ENCODE data around the gene MAD1L1.

The MAD1L1 gene

DNA sequence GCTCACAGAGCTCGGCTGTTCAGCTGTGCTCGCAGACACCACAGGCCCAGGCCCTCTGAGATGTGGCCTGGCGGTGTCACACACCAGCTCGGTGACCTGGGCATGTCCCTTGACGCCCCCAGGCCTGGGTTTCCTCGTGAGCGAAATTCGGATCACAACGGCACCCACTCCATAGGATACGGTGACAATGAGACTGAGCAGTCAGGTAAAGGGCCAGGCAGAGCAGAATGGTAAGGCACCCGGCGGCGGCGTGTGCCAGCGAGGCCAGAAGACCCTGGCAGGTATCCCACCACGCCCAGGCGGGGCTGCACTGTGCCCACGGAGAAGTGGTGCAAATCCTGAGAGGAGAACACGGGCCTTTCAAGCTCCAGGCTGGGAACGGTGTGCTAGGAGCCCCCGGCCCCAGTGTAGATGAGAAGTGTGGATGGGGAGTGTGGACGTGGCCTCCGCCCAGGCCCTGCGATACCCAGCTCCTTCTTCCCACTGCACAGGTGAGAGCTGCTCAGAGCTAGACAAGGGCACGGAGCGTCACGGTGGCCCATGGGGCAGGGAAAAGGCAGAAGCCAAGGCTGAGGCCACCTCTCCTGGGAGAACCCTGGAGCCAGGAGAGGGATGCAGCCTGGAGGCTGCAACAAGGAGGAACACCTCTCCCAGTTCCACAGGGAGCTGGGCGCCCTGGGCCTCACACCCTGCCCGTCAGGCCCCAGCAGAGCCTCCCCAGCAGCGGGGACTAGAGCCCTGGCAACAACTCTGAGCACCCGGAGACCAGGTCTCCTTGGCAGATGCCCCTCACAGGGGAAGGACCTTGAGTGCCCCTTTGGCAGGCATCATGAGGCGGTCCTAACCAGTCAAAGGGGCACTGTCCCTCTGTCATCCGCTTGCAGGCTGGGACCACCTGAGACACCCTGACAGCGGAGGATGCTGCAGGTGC is 219.1 kb downstream of the MAD1L1 start:
- H3K4me3 ChIP-seq (ENCODE audit: low read length): no peak overlapping the region
- no peaks in the 10 kb centered on the region for H3K9me3 ChIP-seq (ENCODE audit: insufficient read depth, low read depth, low read length)
- no peak overlapping the region for H3K27ac ChIP-seq (ENCODE audit: low read length)
- no peaks in the 10 kb centered on the region for H3K4me1 ChIP-seq (ENCODE audit: insufficient read depth, low read length)
- no peak overlapping the region for H3K9ac ChIP-seq (ENCODE audit: low read depth, low read length)
- no peaks in the 10 kb centered on the region for H3K36me3 ChIP-seq (ENCODE audit: insufficient read depth, low read depth, low read length)
- no peaks in the 10 kb centered on the region for H3K27me3 ChIP-seq (ENCODE audit: insufficient read depth, low read length)

DNA sequence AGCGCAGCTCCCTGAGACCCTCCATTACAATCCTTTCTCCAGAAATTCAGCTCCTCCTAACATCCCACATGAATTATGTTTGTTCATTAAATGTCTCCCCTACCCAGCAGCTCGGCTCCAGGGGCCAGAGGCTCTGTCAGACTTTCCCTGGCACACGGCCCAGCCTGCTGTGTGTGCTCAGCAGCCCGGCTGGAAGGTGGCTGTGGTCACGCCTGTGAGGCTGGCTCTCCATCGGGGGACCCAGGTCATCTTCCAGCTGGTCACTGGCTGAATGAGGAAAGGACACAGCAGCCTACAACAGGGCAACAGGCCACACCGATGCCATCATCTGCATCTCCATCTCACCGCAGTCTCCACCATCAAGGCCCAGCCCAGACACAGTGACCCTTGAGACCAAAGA is 219.8 kb downstream of the MAD1L1 start:
- H3K36me3 ChIP-seq (ENCODE audit: insufficient read depth, low read depth, low read length): no peaks in the 10 kb centered on the region
- H3K4me3 ChIP-seq (ENCODE audit: low read length): no peak overlapping the region
- H3K4me1 ChIP-seq (ENCODE audit: insufficient read depth, low read length): no peaks in the 10 kb centered on the region
- H3K9me3 ChIP-seq (ENCODE audit: insufficient read depth, low read depth, low read length): no peaks in the 10 kb centered on the region
- H3K9ac ChIP-seq (ENCODE audit: low read depth, low read length): no peak overlapping the region
- H3K27me3 ChIP-seq (ENCODE audit: insufficient read depth, low read length): no peaks in the 10 kb centered on the region
- H3K27ac ChIP-seq (ENCODE audit: low read length): no peak overlapping the region

DNA sequence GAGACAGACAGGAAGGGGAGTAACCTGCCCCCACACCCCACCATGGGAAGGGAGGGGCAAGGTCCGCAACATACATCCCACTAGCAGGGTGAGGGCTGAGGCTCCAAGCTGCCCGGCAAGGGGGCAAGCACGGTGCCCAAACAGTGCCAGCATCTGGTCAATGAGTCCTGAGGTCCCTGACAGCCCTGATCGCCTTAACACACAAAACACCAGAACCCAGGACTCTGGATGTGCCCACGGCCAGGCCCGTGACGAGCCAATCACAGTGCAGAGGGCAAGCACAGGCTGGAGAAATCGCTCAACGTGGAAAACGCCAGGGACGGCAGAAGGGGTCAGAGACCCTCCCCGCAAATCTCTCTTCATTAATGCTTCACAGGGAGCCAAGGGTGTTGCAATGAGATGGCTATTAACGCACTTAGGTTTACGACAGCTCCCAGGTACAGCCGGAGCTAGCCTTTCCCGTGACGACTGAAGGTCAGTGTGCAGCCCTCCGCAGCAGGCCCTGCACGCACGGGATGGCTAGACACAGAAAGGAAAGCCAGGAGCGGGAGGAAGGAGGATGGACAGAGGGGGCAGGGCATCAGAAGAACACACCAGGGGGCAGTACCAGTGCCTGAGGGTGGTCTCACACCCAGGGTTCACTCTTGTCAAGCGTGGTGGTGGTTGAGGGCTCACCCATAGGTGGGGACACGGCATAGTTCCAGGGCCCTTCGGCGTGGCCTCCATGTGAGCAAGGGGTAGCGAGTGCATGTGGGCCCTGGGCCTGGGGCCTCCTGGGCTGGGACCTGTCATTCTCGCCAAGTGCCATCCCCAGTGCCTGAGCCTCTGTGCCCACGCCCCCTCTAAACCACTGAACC is 220.5 kb downstream of the MAD1L1 start:
- H3K4me1 ChIP-seq (ENCODE audit: insufficient read depth, low read length): no peaks in the 10 kb centered on the region
- H3K27ac ChIP-seq (ENCODE audit: low read length): no peak overlapping the region
- H3K4me3 ChIP-seq (ENCODE audit: low read length): no peak overlapping the region
- H3K27me3 ChIP-seq (ENCODE audit: insufficient read depth, low read length): no peaks in the 10 kb centered on the region
- H3K9me3 ChIP-seq (ENCODE audit: insufficient read depth, low read depth, low read length): no peaks in the 10 kb centered on the region
- H3K9ac ChIP-seq (ENCODE audit: low read depth, low read length): no peak overlapping the region
- no peaks in the 10 kb centered on the region for H3K36me3 ChIP-seq (ENCODE audit: insufficient read depth, low read depth, low read length)

- no peaks in the 10 kb centered on the region for H3K4me1 ChIP-seq (ENCODE audit: insufficient read depth, low read length)
- H3K27ac ChIP-seq (ENCODE audit: low read length): no peak overlapping the region
- no peak overlapping the region for H3K4me3 ChIP-seq (ENCODE audit: low read length)
- H3K36me3 ChIP-seq (ENCODE audit: insufficient read depth, low read depth, low read length): no peaks in the 10 kb centered on the region
- no peak overlapping the region for H3K9ac ChIP-seq (ENCODE audit: low read depth, low read length)
- H3K27me3 ChIP-seq (ENCODE audit: insufficient read depth, low read length): no peaks in the 10 kb centered on the region
- H3K9me3 ChIP-seq (ENCODE audit: insufficient read depth, low read depth, low read length): no peaks in the 10 kb centered on the region
Measured at GRCh38 chr7:2011266-2012043, 221.3 kb downstream of the MAD1L1 start.

DNA sequence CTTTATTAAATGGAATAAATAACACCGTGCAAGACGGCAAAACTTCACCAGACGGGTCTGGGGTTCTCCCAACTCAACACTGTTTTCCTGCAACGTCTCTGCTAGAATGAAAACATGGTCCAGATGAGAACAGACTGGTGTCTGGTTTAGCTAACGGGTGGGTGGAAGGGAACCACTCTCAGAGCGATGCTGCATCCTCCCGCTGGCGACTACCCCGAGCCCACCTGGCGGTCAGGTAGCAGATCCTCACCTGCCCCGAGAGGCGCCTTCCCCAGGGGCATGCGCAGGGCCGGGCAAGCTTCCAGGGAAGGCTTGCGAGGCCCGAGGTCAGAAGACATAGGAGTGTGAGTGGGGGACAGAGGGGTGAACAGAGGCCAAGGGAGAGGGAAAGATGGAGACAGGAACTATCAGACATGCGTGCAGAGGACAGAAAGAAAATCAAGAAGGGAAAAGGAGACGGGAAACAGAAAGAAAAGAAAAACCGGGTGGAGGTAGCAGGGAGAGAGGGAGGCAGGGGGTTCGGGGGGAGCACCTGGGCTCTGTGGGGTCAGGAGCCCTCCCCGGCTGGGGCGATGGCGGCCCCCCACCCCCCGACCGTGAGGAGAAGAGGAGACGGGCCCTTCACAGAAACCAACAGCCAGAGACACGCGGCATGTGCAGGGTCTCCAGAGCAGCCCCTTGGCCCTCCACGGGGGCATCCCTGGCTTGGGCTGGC is 222.0 kb downstream of the MAD1L1 start:
- no peaks in the 10 kb centered on the region for H3K27me3 ChIP-seq (ENCODE audit: insufficient read depth, low read length)

DNA sequence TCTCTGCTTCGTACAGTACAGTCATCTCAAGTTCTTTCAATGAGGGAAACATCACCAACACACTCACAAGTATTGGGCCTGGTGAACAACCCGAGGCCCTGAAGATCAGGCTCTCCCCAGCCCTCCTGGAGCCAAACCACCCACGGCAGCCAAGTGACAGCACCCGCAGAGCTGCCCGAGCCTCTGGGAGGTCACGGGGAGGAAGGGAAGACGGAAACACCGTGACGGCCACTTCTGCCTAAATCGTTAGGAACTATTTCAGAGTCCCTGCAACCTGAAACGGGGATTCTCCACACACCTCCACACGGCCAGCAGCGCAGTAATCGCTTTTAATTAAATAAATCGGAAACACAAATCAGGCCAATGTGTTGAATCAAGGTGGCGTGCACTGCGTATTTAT is 222.6 kb downstream of the MAD1L1 start:
- Histone ChIP-seq H3K36me3 (ENCODE audit: insufficient read depth, low read depth, low read length) (no peaks in the 10 kb centered on the region), H3K27me3 (ENCODE audit: insufficient read depth, low read length) (no peaks in the 10 kb centered on the region), H3K4me3 (ENCODE audit: low read length) (no peak overlapping the region), H3K9me3 (ENCODE audit: insufficient read depth, low read depth, low read length) (no peaks in the 10 kb centered on the region), H3K27ac (ENCODE audit: low read length) (no peak overlapping the region), H3K9ac (ENCODE audit: low read depth, low read length) (no peak overlapping the region), H3K4me1 (ENCODE audit: insufficient read depth, low read length) (no peaks in the 10 kb centered on the region)

More for the DNA sequence above, 222.0 kb downstream of the MAD1L1 start:
- no peaks in the 10 kb centered on the region for H3K9me3 ChIP-seq (ENCODE audit: insufficient read depth, low read depth, low read length)
- H3K9ac ChIP-seq (ENCODE audit: low read depth, low read length): no peak overlapping the region
- no peaks in the 10 kb centered on the region for H3K36me3 ChIP-seq (ENCODE audit: insufficient read depth, low read depth, low read length)
- H3K27ac ChIP-seq (ENCODE audit: low read length): no peak overlapping the region
- no peak overlapping the region for H3K4me3 ChIP-seq (ENCODE audit: low read length)
- H3K4me1 ChIP-seq (ENCODE audit: insufficient read depth, low read length): no peaks in the 10 kb centered on the region

DNA sequence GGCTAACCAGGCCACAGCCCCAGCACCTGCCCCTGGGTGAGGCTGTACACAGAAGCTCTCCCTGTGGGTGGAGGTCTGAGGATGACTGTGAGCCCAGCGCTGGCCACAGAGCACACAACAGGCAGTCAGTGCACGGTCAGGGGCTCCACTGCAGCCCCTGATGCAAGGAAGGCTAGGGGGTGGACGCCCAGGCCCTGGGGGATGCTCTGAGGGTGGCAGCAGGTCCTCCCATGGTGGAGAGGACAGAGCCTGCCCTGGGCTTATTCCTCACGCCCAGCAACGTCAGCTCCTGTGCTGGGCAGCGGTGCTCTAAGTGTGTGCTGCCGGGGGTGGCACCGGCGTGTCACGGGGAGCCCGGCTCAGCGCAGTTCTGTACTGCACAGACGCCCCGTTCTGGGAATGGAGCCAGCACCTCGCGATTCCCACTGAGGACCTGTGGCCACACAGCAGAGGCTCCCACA is 223.2 kb downstream of the MAD1L1 start:
- H3K4me3 ChIP-seq (ENCODE audit: low read length): no peak overlapping the region
- no peaks in the 10 kb centered on the region for H3K9me3 ChIP-seq (ENCODE audit: insufficient read depth, low read depth, low read length)
- no peaks in the 10 kb centered on the region for H3K4me1 ChIP-seq (ENCODE audit: insufficient read depth, low read length)
- no peaks in the 10 kb centered on the region for H3K27me3 ChIP-seq (ENCODE audit: insufficient read depth, low read length)
- H3K9ac ChIP-seq (ENCODE audit: low read depth, low read length): no peak overlapping the region
- H3K27ac ChIP-seq (ENCODE audit: low read length): no peak overlapping the region
- H3K36me3 ChIP-seq (ENCODE audit: insufficient read depth, low read depth, low read length): no peaks in the 10 kb centered on the region

DNA sequence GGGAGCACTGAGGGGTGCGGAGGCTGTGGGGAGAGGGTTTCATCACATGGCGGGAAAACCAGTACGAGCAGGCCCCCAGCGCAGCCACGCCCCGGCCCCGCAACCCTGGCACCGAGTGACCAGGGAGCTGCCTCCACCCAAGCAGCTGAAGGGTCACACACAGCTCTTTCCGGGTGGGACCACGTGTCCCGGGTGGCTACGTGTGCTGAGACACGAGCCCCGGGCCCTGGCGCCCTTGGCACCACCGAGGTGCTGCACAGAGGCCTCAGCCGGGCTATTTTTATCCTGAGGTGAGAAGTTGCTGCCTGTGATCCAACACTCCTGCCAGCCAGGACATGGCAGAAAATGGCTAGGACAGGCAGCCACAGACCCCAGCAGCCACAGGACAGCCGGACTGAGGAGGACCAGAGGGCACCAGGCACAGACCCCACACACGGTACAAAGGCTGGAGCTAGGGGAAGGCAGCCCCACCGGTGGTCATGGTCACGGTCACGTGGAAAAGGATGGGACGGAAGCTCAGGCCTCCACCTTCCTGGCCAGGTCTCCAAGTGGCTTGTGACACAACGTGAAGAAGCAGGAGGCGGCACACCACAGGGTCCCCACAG is 223.7 kb downstream of the MAD1L1 start:
- H3K36me3 ChIP-seq (ENCODE audit: insufficient read depth, low read depth, low read length): no peaks in the 10 kb centered on the region
- no peaks in the 10 kb centered on the region for H3K27me3 ChIP-seq (ENCODE audit: insufficient read depth, low read length)
- no peak overlapping the region for H3K27ac ChIP-seq (ENCODE audit: low read length)
- no peak overlapping the region for H3K4me3 ChIP-seq (ENCODE audit: low read length)
- H3K4me1 ChIP-seq (ENCODE audit: insufficient read depth, low read length): no peaks in the 10 kb centered on the region
- no peaks in the 10 kb centered on the region for H3K9me3 ChIP-seq (ENCODE audit: insufficient read depth, low read depth, low read length)
- no peak overlapping the region for H3K9ac ChIP-seq (ENCODE audit: low read depth, low read length)

DNA sequence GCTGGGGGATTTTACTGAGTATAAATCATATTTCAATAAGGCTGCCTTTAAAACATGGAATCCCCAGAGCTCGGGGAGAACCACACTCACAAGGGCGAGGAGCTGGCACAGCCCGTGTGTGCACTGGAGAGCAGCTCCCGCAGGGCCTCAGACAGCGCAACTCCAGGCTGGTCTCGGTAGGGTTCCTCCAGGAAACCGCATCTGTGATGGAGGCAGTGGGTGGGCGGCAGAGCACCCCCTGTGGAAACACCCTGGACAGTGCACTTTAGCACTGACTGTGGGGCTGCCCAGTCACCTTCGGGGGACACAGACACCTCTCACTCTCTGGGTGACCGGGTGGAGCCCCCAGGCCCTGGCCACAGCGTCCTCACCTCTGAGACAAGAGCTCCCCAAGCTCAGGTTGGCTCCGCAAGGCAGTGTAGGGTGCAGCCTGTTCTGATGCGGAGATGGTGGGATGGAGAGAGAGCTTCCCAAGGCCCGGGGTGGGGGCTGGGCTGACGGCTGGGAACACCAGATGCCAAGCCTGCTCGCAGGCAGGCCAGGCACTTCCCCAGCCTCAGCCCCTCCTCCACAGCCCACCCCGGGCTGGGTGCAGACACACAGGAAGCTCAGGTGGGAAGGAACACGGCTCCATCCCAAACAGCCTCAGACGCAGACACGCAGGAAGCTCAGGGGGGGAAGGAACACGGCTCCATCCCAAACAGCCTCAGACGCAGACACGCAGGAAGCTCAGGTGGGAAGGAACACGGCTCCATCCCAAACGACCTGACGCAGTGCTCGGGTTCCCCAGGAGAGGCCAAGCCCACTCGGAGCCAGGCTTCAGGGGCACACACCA is 224.4 kb downstream of the MAD1L1 start:
- no peak overlapping the region for H3K27ac ChIP-seq (ENCODE audit: low read length)
- no peaks in the 10 kb centered on the region for H3K36me3 ChIP-seq (ENCODE audit: insufficient read depth, low read depth, low read length)
- H3K9ac ChIP-seq (ENCODE audit: low read depth, low read length): no peak overlapping the region
- H3K9me3 ChIP-seq (ENCODE audit: insufficient read depth, low read depth, low read length): no peaks in the 10 kb centered on the region
- H3K27me3 ChIP-seq (ENCODE audit: insufficient read depth, low read length): no peaks in the 10 kb centered on the region
- H3K4me1 ChIP-seq (ENCODE audit: insufficient read depth, low read length): no peaks in the 10 kb centered on the region
- H3K4me3 ChIP-seq (ENCODE audit: low read length): no peak overlapping the region

DNA sequence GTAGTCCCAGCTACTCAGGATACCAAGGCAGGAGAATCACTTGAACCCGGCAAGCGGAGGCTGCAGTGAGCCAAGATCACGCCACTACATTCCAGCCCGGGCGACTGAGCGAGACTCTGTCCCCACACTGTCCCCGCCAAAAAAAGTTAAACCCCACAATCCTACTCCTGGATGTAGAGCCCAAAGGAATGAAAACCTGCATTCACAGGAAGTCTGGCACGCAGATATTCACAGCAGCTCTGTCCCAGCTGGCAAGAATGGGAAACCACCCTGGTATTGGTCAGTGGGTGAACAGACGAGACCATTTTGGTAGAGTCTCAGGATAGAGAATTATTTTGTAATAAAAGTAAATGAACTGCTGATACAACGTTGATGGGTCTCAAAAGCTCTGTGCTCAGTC is 225.2 kb downstream of the MAD1L1 start:
- Histone ChIP-seq H3K27ac (ENCODE audit: low read length) (no peak overlapping the region), H3K36me3 (ENCODE audit: insufficient read depth, low read depth, low read length) (no peaks in the 10 kb centered on the region), H3K4me1 (ENCODE audit: insufficient read depth, low read length) (no peaks in the 10 kb centered on the region), H3K9ac (ENCODE audit: low read depth, low read length) (no peak overlapping the region), H3K4me3 (ENCODE audit: low read length) (no peak overlapping the region), H3K9me3 (ENCODE audit: insufficient read depth, low read depth, low read length) (no peaks in the 10 kb centered on the region), H3K27me3 (ENCODE audit: insufficient read depth, low read length) (no peaks in the 10 kb centered on the region)
